NCI-H460 (cell line): ENCODE results near the gene TNS3. TPM values are rescaled to one million over a fixed set of nuclear protein-coding genes. Genes with fewer than 3 reads are reported as not detected.

ENCODE experiments used
- DNase-seq: peaks from one replicate; pipeline ENCODE4 v3.0.0-alpha.2; 2016; ENCODE audit warnings: low read depth; ENCODE audit errors: extremely low read depth
- total RNA-seq: library from RNA; depleted of rRNA; stranded (reverse); fragments of >200 nt; shearing (Covaris generic); gene quantifications from 2 replicates; pipeline ENCODE4 v1.2.3, GENCODE V29; 2014

Gene TNS3
- total RNA-seq, 1 experiment from 2014 or later: 20.0 TPM

- no peak for DNase-seq
Measured at GRCh38 chr7:47325337-47325736, 256.6 kb downstream of the TNS3 start.

DNA sequence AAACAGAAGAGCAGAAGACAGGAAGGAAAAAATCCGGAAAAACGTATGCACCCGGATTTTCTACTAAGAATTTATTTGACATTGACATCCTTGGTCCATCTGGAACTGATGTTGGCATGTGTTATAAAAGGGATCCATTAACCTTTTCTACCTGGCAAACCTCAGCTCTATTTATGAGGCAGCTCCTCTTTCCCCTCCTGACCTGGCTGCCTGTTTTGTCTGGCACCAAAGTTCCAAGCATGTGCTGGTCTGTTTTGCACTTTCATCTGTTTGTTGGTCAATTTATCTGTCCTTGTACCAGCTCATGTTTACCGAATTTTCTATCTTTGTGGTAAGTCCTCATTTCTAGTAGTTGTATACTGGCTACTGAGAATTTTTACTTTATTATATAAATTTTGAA lies 258.0 kb downstream of the TNS3 start:
- DNase-seq: no peak

- no peak for DNase-seq
Measured at GRCh38 chr7:47322731-47323130, 259.2 kb downstream of the TNS3 start.

DNA sequence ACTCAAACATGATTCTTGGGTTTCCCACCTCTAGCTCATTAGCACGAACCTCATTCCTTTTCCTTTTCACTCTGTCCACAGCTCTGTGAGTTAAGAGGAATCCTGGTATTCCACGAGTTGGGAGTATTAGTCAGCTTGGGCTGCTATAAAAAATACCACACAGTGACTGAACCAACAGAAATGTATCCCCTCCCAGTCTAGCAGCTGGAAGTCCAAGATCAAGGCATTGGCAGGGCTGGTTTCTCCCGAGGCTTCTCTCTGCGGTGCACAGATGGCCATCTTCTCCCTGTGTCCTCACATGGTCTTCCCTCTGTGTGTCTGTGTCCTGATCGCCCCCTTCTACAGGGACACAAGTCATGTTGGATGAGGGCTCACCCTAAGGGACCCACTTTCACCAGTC lies 261.6 kb downstream of the TNS3 start:
- no peak for DNase-seq

- DNase-seq: no peak
Measured at GRCh38 chr7:47318395-47319182, 263.3 kb downstream of the TNS3 start.

GRCh38 chr7:47317487-47317886 lies 264.4 kb downstream of the TNS3 start:
- DNase-seq: no peak

DNA sequence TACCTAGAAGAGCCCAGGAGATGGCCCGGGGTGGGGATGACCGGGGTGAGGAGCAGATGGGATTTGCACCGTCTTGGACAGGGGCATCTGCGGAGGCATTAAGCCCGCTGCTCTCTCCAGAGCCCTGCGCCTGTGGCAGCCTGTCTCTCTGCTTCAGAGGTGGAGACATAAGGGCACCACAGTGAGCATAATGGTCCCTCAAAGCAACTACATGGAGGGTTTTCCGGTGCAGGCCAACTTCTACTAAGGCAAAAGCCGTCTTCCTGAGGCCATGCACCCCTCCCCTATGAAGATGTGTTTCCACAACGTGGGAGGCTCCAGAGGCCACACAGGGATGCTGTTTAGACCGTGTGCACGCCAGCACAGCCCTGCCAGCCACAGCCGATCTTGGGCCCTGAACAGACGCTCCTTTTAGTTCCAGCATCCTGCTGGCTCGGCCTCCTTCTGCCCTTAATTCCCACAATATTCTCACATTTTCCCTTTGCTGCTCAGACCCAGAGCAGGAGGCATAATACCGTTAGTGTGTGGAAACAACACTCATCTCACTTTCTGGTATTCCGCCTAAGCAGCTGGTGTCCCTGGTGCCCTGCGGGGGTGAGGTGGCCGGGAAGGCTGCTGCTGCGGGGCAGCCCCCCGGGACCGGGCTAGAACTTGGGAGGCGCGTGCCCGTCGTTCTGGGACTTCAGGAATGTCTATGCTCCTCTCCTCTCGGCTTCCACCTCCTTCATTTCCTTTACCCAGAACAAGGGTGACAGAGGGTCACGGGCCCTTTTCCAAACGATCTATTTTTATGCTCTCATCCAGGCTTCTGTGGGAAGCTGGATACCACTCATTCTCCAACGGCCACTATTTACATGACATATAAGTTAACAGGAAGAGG lies 266.9 kb downstream of the TNS3 start:
- no peak for DNase-seq

DNA sequence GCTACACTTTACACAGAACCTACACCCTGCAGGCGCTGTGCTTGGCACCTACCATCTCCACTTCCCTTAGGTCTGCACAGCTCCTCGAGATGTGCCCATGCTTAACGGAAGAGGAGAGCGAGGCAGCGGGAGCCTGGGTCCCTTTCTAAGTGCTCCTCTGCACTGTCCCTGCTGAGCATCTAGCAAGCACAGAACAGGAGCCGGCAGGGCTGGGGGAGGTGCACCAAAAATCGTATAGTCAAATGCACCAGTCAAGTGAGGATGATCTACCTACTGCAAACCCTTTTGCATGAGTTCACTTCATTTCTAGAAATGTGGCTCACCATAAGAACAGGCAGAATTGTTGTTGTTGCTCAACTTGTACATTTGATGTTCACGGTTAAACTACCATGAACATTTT lies 267.7 kb downstream of the TNS3 start:
- DNase-seq: no peak

GRCh38 chr7:47313564-47313963 lies 268.3 kb downstream of the TNS3 start:
- no peak for DNase-seq

DNA sequence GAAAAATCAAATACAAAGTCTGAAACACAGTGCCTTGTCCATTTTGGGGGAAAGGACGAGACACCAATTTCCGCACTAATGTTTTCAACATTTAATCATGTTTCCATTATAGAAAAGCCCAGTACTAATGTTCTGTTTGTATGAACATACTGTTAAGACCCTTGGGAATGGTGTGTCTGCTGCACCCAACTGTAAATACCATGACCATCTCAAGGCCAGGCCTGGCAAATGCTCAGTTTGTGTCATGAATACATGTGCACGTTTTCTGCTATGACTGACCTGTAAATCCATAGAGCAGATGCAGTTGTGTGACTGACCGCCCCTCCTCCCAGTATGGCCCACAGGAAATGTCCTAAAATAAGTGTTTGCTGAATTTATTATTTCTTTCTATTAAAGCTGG lies 270.0 kb downstream of the TNS3 start:
- no peak for DNase-seq

GRCh38 chr7:47310020-47310419 lies 271.9 kb downstream of the TNS3 start:
- no peak for DNase-seq

- no peak for DNase-seq
Measured at GRCh38 chr7:47308808-47309207, 273.1 kb downstream of the TNS3 start.

DNA sequence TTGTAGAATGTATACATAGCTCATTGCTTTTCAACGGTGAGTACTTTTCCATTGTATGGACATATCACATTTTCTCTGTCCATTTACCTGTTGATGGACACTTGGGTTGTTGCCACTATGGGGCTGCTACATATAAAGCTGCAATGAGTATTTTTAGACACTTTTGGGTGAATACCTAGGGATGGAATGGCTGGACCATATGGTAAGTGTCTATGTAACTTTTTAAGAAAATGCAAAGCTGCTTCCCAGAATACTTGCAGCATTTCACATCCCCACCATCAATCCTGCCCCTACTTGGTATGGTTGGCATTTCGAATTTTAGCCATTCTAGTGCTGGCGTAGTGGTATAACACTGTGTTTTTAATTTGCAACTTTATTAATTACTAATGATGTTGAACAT lies 274.6 kb downstream of the TNS3 start:
- no peak for DNase-seq

DNA sequence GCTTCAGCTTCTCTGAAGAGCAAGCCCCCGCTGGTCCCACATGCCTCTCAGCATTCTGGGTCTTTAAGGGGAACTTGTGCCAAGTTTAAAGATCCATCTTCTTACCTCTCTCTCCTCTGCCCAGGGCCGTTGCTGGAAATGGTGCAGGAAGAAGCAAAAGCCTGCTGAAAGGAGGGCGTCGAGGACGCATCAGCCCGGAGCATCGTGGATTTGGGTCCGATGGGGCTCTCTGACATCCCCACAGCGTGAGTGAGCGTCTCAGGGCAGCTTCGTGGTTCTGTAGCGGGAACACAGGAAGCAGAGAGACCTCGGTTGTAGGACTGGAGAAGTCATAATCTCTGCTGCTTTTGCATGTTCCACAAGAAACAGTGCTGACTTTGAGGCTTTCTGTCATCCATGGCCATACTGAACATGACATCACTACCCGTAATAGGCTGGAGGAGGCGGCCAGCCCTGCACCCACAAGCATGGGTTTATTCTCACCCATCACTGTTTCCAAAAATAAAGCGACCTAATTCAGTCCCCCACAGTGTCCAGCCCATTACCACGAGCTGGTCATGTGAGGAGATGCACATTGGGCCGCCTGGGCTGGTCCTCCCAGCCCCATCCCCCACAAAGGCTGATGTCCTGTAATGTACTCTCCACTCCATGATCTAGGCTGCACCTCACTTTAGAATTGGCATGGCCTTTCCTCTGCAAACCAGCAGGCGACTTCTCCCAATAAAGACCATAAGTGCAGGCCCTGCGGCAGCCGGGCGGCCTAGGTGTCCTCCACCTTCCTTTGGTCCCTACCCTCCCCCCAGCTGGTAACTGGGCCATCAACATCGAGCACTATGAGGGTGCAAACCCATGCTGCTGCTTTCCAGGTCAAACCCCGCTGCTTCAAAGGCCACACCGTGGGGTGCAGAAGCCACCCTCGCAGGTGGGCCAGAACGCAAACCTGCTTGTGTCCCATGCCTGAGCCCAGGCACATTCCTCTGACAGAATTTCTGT lies 276.9 kb downstream of the TNS3 start:
- DNase-seq: no peak

GRCh38 chr7:47303695-47304453 lies 278.0 kb downstream of the TNS3 start:
- no peak for DNase-seq

DNA sequence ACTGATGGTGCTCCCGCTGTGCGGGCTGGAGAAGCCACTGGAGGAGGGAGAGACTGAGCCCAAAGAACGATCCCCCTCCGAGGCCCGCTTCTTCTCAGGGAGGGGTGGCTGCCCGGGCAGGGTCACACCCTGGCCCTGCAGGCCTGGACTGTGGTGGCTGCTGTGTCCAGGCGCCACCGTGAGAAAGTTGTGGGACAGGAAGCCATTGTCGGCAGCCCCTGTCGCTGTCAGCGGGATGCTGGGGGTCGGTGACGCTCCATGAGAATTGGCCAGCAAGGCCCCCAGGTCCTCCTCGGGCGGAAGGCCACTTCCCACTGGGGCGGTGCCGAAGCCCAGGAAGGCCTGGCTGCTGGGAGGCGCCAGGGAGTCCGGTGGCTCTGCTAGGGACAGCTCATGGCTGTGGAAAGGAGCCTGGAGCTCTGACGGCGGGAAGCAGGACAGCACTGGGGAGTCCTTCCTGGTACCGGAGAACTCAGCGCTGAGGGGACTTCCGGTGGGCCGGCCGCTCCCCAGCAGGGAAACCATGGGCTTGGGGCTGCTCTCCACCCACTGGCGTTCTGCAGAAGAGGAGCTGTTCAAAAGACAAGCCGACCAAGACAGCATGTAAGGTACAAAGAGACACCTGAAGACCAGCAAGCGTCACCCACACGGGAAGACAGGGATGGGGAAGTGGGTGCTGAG lies 278.8 kb downstream of the TNS3 start:
- DNase-seq: no peak

DNA sequence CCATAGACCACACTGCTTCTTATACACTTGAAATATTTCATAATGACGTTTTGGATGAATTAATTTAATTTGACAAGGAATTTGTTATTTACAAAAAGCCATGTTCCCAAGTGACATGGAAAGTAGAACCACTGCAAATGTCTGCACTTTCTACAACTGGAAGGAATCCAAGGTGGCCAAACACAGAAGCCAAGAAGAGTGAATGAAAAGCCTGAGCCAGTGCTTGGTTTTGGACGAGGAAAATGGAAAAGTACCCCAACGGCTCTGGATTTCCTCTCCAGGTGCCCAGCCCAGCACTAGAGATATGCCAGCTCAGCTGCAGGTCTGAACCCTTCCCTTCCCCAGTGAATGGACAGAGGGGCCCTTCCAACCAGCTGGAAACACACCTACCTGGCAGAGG lies 279.4 kb downstream of the TNS3 start:
- no peak for DNase-seq

- no peak for DNase-seq
Measured at GRCh38 chr7:47301657-47302295, 280.1 kb downstream of the TNS3 start.

DNA sequence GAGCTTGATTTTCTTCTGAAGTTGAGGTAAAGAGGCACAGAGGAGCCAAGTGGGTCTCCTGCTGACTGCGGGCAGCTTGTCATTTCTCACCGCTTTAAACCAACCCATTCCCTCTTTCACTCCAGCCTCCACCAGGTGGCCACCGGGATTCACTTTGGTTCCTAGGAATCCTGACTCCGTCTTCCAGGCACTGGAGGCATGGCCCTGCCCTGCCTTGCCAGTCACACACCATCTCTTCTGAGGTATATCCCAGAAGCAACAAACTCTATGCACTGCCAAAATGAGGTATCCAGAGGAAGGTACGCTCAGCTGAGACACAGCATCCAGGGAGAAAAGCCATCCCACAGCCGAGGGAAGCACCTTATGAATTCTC lies 280.8 kb downstream of the TNS3 start:
- no peak for DNase-seq
